NCI-H2081 treated with DMSO at 0.1 percent for 48 hours (cell line): Measurements from ENCODE around the gene CDR2.
"Not testable (repeated sequence)": the region's sequence is repeated elsewhere in the genome, so short reads cannot be mapped to it uniquely, and the experiment has no call there.

Experiments
- DNase-seq: peaks from one replicate; lab custom pipeline; 2025; lab: John Stamatoyannopoulos, UW

The CDR2 gene

DNA sequence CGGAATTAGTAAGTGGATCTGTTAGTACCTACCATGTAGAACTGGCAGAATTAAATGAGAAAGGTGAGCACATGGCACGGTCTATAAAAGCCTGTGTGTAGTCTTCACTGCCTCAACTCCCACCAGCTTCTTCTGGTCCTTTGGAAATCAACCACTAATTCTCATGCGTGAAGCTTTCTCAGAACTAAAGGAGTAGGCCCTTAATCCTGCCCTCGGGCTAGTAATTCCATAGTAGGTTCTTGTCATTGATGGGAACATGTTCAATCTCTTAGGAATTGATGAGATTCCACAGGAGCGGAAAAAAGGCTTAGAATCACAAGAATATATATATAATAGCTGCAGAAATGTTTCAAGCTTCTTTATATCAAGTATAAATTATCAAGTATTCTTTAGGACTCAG lies 21.7 kb downstream of the CDR2 start:
- DNase-seq: no peak

DNA sequence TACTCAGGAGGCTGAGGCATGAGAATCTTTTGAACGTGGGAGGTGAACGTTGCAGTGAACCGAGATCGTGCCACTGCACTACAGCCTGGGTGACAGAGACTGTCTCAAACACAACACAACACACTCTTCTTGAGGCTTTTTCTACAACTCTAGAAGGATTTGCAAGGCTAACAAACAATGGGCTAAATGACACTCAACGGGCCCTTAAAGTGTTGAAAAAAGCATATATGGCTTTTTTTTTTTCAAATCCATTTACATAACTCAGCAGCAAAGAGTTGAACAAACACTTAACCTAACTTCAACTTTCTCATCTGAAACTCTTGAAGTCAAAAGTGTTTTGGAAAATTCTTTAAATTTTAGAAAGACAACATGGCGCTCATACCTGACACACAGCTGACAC lies 22.3 kb downstream of the CDR2 start:
- DNase-seq: no peak

DNA sequence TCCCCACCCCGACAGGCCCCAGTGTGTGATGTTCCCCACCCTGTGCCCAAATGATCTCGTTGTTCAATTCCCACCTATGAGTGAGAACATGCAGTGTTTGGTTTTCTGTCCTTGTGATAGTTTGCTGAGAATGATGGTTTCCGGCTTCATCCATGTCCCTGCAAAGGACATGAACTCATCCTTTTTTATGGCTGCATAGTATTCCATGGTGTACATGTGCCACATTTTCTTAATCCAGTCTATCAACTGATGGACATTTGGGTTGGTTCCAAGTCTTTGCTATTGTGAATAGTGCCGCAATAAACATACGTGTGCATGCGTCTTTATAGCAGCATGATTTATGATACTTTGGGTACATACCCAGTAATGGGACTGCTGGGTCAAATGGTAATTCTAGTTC lies 23.4 kb downstream of the CDR2 start:
- DNase-seq: not testable (repeated sequence)

DNA sequence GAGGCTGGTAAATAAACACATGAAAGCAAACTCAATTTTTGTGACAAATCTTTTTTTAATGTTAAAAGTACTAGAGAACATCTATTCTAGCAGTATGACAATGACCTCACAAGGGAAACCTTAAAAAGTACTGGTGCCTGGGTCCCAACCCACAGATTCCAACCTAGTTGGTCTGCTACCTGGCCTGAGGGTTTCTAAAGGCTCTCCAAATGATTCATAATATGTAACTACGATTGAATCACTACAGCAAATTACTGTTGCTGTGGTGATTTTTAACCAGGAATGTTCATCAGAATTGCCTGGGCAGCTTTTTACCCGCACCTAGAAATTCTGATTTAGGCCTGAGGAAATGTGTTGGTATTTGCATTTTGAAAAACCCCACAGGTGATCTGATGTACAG lies 26.1 kb downstream of the CDR2 start:
- DNase-seq: no peak

DNA sequence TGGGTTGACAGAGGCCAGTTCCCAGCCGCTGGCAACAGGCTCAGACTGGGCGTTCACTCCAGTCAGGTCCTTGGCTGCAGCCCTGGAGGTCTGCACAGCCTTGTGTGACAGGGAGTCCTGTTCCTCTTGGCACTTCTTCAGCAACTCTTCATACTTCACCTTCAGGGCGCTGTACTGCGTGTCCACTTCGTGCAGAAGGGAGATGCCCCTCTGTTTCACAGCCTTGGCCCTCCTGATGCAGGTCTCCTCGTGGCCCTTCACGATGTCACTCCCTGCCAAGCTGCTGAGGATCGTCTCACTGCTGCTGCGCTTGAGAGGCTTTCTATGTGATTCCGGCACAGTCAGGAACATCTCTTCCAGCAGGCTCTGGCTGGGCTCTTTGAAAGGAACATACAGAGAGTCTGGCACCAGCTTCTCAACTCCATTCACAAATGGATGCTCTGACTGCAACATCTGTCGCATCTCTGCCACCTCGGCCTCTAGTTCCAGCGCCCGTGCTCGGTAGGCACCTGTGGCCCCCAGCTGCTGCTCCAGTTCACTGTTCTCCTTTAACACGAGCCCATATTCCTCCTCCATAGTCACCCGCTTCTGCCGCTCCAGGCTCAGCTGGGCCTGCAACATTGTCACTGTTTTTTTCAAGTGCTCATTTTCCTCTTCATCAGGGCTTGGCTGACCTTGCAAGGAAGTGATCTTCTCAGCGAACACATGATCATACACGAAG lies 27.2 kb downstream of the CDR2 start:
- no peak for DNase-seq

DNA sequence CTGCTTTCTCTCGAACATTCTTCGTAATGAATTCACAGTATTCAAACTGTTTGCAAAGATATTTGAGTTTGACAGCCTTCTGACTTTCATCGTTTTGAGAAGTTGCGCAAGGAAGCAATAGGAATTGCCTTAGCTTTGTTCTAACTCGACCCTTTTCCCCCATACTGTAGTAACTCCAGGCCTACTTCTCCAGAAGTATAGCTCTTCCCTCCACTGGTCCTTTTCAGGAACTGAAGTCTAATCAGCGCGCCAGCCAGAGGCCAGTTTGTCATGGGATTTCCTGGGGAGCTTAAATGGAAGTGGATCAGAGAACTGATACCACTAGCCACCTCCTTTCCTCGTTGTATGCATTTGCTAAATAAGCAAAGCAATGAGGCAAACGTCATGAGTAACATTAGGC lies 27.9 kb downstream of the CDR2 start:
- no peak for DNase-seq

DNA sequence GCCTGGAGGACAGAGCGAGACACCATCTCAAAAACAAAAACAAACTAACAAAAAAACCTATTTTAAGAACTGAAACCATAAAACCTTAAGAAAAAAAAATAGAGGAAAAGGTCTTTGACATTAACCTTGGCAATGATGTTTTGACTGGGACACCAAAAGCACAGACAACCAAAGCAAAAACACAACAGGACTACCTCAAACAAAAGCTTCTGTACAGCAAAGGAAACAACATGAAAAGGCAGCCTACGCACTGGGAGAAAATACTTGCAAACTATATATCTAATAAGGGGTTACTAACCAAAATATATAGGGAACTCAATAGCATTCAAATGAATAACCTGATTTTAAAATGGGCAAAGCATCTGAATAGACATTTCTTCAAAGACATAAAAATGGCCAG lies 32.3 kb downstream of the CDR2 start:
- no peak for DNase-seq

DNA sequence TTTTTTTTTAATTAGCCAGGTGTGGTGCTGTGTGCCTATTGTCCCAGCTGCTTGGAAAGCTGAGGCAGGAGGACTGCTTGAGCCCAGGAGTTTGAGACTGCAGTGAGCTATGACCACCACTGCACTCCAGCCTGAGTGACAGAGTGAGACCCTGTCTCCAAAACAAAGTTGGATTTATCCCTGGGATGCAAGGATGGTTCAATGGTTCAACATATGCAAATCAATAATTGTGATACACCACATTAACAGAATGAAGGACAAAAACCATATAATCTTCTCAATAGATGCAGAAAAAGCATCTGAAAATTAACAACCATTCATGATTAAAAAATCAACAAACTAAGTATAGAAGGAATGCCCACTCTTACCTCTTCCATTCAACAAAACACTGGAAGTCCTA lies 33.5 kb downstream of the CDR2 start:
- DNase-seq: no peak

DNA sequence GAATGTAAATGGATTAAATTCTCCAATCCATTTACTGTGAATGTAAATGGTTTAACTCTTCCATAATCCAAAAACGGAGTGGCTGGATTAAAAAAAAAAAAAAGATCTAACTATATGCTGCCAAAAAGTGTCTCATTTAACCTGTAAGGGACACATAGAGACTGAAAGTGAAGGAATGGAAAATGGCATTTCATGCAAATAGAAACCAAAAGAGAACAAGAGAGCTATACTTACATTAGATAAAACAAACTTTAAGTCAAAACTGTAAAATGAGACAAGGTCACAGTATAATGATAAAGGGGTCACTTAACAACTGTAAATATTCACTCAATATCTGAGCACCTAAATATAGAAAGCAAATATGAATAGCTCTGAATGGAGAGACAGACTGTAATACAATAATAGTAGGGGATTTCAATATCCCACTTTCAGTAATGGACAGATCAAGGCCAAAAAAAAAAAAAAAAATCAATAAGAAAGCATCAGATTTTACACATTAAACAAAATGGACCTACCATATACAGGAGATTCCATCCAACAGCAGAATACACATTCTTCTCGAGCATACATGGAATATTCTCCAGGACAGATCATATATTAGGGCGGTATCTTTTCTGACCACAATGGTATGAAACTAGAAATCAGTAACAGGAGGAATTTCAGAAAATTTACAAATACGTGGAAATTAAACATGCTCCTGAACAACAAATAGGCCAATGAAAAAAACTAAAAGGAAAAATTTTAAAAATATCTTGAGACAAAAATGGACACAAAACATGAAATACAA lies 36.4 kb downstream of the CDR2 start:
- no peak for DNase-seq

DNA sequence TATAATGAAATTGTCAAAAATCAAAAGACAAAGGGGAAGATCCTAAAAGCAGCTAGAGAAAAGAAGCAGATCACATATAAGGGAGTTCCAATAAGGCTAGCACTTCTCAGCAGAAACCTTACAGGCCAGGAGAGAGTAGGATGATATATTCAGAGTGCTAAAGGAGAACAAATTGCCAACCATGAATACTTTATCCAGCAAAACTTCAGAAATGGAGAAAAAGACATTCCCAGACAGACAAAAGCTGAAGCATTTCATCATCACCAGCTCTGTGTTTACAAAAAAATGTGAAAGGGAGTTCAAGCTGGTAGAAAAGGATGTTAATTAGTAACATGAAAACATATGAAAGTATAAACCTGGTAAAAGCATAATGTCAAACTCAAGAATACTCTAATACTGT lies 37.4 kb downstream of the CDR2 start:
- DNase-seq: no peak

DNA sequence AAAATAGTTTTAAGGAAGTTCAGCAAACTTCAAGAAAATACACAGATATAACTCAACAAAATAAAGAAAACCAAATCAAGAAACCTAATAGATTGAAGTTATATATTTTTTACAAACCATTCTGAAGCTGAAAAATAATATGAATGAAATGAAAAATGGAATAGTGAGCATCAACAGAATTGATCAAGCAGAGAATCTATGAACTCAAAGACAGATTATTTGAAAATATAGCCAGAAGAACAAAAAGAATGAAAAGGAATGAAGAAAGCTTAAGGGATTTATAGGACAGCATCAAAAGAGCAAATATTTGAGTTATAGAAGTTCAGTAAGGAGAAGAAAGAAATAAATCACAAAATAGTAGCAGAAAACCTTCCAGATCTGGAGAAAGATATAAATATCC lies 37.8 kb downstream of the CDR2 start:
- no peak for DNase-seq

DNA sequence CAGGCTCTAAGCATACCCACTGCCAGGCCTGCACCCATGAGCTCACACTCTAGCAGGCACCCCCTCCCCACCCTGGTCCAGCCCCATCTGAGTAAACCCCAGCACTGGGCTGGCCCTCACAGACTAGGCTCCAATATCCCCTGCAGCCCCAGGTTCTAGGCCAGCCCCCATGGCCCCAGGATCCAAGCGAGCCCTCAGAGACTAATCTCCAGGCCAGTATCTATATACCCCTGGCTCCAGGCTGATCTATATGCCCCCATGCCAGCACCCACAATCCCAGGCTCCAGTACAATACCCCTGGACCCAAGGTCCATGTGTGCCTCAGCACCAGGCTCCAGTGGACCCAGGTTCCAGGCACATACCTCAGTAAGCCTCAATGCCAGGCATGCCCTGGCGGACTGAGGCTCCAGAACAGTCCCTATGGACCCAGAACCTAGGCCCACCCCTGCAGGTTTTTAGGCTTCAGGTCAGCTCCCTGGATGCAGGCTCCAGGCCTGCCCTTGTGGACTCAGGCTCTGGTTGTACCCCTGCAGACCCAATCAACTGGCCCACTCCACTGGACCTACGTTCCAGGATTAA lies 38.7 kb downstream of the CDR2 start:
- DNase-seq: no peak

DNA sequence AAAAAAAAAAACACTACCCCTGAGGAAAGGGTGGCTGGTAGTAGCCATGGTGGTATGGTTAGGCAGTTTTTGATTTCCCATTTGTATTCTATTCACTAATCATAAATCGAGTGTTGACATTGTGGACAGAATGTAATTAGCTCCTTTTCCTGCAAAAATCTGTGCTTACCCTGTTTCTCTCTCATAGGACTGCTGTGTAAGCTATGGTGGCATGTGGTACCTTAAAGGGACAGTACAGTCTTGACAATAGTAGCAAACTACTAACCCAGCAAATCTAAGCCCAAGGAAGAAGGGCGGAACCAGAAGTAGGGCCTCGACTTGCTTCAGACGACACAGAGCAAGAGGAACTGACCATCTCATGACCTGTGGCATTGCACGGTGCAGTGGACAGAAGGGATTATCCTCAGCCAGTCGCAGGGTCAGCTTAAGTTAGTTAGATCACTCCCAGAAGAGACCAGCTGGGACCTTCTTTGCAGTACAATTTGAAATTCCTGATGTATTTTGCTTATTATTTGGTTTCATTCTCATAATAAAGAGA lies 40.9 kb downstream of the CDR2 start:
- no peak for DNase-seq

DNA sequence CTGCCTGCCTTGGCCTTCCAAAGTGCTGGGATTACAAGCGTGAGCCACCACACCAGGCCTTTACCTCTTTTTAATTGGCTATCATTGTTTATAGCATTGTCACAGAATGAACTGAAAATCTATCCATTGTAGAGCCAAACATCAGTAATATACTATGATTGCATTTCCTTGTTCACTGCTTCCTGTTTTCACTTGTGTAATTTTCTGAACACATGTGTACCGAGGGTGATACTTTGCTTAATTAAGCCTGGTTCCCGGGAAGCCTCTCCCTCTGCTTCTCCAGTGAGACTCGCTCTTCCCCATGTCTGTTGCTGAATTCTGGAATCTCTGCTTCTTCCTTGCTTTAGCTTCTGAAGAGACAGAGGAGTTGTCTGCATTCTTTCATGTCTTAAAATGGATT lies 44.1 kb downstream of the CDR2 start:
- DNase-seq: no peak

DNA sequence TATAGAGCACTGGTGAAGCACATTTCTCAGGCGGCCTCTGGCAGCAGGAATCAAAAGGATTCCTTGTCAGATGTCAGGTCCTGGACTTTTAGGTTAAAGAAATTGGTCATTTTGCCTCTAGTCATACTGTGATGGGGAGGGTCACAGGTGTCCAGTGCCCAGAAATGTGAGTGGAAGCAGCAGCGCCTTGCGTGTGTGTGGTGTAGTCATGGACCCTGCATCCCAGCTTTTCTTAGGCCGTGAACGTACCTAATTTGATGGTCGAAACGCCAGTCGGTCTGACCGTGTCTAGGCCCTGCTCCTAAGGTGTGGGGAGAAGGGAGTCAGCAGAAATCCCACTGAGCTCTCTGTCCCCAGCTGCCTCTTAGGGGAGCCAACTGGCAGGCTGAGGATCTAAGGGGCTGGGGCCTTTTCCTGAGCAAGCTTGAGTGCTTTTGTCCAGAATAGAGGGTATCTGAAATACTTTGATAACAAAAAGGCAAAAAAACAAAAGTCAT lies 45.2 kb downstream of the CDR2 start:
- no peak for DNase-seq

DNA sequence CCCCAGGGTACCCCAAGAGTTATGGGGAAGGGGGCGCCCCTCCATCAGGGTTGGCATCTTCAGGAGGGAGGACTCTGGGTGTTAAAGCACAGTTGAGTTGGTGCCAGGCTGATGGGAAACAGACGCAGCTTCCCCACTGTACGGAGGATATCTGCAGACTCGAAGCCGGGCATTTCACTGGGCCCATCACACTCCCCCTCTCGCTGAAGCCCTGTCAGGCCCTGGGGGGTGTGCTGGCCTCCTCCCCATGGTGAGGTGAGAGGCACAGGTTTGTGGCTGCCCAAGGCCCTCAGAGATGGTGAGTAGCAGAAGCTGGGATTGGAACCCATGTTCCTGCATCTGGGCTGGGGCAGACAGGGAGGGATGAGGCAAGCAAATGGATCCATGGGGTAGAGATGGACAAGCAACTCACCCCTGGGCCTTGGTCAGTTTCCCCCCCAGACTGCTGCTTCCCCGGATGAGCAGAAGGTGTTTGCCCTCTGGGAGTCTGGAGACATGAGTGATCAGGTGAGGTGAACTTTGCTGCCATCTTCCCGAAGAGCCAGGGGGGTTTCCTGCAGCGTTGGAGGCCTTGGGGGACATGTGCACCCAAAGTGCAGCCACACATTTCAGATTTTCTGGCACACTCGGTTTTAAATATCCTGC lies 46.2 kb downstream of the CDR2 start:
- no peak for DNase-seq

DNA sequence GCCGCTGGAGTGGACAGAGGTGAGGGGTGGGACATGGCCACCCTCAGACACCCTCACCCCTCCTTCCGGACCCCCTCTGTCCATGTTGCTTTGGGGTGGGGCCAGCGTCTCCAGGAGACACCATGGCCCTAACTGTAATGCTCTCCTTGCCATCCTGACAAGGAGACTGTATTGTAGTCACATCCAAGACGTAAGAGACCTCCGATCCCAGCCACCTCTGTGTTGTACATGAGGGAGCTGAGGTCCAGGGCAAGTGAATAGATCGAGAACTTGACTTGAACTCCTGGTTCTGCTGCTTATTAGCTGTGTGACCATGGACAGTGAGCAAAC lies 47.0 kb downstream of the CDR2 start:
- DNase-seq: no peak

DNA sequence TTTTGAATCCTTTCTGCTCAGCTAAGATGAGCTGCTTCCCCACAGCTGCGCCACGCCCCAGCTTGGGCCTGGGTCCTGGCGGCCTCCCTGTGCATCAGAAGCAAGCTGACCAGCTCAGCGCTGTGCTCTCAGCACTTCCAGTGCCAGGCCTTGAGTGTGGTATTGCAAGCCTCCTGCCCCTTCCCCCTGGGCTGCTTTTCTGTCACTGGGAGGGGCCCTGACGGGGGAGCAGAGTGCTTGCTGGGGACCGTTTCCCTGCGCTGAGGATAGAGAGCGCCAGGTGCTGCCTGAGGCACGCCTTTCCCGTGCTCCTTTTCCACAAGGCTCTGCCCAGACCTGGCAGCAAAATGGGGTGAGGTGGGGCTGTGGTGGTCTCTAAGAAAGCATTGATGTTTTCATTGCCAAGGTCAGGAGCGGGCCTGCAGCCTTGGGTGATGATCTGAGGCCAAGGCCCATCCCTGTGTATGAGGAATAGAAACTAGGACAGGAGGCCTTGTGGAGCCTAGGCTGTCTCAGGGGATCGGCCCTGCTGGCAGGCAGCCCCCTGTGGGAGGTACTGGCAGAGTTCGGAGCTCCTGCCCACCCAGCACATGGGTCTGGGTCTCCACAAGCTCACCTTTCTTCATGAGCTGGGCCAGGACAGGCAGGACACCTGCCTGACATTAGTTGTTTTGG lies 47.5 kb downstream of the CDR2 start:
- DNase-seq: no peak

DNA sequence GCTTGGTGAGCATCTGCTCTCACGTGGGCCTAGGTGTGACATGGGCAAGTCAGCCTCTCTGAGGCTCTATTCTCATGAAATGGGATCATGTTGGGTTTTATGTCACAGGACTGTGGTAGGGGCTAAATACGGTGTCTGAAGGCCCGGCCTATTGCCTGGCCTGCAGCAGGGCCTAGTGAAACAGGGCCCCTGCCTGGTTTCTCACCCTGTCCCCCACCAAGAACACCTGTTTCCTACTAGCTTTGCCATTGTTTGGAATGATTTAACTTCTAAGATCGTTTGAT lies 48.1 kb downstream of the CDR2 start:
- DNase-seq: no peak

DNA sequence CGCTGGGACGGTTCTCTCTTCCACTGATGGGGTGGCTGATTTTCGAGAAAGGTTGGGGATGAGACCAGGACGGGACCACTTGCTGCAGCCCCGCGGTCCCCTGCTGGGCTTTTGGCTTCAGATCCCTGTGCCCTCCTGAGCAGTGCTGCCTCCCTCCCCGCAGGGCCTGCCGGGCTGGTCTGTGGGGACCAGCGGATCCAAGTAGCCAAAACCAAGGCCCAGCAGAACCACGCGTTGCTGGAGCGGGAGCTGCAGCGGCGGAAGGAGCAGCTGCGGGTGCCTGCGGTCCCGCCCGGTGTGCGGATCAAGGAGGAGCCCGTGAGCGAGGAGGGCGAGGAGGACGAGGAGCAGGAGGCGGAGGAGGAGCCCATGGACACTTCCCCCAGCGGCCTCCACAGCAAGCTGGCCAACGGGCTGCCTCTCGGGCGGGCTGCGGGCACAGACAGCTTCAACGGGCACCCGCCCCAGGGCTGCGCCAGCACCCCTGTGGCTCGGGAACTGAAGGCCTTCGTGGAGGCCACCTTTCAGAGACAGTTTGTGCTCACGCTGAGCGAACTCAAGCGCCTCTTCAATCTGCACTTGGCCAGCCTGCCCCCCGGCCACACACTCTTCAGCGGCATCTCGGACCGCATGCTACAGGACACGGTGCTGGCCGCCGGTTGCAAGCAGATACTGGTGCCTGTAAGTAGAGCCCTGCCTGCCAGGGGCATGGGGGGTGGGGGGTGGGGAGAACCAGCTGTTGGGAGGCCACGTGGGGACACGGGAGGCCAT lies 48.6 kb downstream of the CDR2 start:
- no peak for DNase-seq

DNA sequence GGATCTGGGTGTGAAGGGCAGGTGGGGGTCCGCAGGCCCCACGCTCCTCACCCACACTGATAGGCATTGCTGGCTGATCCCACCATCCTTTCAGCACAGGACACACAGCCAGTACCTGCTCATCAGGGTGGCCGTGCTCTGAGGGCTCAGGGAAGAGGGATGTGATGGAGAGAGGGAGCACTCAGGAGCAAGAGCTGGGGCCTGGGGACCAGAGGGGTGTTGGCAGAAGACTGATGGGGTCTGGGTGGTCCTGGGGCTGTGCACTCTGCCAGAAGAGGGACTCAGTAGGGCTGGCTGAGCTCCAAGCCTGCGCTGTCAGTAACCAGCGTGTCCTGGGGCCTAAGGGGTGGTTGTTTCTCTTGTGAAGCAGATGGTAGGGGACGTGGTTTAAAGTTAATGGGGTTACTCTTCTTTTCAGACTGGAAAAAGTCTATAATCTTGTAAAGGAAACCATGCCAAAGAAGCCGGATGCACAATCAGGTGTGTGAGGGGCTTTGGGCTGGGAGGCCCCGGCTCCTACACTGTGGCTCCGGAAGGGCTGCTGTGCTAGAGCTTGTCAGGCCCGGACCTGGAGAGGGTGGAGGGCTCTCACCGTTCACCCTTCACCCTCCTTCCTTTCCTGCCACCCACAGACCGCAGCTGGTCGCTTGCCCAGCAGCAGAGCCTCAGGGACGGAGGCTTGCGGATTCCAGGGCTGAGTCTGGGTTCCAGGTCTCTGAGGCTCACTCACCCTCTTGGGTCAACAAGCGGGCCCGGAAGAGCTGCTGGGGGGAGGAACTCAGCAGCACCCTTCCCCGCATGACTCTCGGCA lies 49.4 kb downstream of the CDR2 start:
- no peak for DNase-seq
